Stimulated activated CD4-positive, alpha-beta T cell treated with anti-CD3 and anti-CD28 coated beads, Interleukin-4, amount 100 ng/mL, for 1 hour (primary cell): Measurements from ENCODE around the gene PADI4.

Experiments used
- DNase-seq: peaks from one replicate; pipeline ENCODE4 v3.0.0-alpha.2; 2020

The PADI4 gene

GRCh38 chr1:17282836-17283235 lies 25.2 kb upstream of the PADI4 start:
- DNase-seq = no peak

DNA sequence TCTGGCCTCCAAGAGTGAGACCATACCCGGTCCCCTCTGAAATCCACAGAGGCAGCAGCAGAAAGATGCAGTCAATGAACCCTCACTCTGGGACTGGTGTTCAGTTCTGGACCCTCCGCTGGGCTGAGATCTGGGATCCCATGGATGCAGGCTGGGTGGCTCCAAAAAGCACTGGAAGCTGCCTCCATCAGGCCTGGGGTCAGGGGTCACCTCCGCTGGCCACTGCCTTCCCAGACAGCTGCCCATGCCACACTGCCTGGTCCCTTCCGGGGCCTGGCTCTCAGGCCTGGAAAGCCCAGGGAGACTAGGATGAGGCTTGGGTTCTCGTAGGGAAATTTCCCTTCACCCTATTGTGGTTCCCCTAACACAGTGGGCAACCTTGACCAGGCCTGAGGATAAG lies 21.4 kb upstream of the PADI4 start:
- DNase-seq = no peak

DNA sequence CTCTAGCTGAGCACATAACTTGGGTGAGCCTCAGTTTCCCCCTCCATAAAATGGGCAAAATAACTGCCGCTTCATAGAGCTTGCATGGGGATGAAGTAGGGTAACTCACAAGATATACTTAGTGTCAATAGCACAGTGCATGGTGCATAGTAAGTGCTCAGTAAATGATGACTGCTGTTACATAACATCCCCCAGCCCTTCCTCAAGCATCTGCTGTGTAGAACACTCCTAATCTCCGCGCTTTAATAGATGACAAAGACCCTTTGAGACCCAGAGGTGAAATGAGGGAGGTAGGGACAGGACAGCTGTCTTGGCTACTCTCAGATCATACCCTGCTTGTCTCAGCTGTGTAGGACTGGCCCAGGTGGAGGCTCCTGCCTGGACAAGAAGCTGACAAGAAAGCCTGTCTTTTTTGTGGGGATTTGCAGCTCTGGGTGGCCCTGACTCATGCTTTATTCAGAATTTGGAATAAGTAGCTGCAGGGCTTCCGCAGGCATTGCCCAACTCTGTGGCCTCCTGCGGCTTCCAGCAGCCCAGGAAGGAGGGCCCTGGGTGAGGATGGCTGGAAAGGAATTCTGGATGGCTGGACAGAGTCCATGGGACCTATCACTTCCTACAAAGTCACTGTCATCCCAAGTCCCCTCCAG lies 20.7 kb upstream of the PADI4 start:
- no peak for DNase-seq

- DNase-seq = no peak
These were observed 18.3 kb upstream of the PADI4 start for GRCh38 chr1:17289721-17290120.

GRCh38 chr1:17290553-17290952 lies 17.4 kb upstream of the PADI4 start:
- DNase-seq = no peak

GRCh38 chr1:17292299-17293160 lies 15.5 kb upstream of the PADI4 start:
- no peak for DNase-seq

DNA sequence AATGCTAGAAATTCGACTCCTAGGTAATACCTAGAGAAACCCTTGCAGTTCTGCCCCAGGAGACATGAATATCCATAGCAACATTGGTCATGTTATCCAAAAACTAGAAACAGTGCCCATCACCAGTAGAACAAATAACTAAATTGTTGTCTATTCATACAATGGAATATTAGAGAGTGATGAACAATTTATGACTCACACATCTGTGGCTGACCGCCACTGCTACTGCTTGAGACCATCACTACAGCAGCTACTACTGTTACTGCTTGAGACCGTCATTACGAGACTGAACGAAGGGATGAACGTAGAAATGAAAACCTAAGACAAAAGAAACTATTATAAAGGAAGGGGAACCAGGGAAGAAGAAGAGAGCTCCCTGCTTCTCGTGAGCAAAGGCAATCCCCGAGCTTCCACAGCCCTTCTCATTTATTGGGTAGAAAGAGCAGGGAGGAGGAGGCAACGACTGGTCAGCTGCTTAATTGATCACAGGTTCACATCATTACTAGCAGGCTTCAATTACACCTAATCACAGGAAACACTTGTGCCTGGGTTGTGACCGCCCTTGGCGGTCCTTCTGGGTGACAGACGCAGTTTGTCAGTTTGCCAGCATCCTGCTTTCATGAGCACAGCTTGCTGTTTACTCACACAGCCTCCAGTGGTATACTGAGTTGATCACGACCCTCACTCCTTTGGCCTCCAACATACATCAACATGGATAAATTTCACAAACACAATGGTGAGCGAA lies 14.1 kb upstream of the PADI4 start:
- DNase-seq = no peak

DNA sequence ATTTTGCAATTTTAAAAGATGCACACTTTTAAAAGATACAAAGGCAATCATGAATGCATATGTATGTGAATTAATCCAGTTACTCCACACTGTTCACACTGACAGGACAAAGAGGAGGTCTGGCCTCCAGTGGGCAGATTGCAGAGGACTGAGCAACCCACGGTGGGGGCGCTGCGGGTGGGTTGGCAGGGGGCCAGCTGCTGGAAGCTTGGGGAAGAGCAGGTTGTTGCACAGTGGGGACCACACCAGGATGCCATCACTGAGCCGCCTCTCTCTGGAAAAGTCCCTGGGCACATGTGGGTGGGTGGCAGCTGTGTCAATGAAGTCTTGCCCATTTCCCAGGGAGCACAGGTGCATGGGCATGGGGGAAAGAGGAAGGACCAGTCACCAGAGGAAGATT lies 12.7 kb upstream of the PADI4 start:
- no peak for DNase-seq

- DNase-seq = no peak
These were observed 11.9 kb upstream of the PADI4 start for GRCh38 chr1:17296086-17296485.

- no peak for DNase-seq
These were observed 10.0 kb upstream of the PADI4 start for GRCh38 chr1:17297991-17298390.

DNA sequence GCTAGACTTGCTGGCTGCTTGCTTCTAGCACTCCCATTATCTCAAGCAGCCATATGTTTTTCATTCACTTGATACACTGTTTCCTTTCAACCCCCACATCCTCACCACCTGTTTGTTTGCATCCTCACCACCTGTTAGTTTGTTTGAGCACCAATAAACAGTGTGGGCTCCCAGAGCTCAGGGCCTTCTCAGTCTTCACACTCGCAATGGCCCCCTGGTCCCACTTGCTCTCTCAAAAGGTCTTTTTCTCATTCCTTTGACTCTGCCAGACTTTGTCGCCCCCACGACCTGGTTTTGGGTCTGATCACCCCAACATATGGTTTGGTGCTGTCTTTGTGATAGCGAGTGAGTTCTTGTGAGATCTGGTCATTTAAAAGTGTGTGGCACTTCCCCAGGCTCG lies 6.2 kb upstream of the PADI4 start:
- DNase-seq = no peak

- no peak for DNase-seq
These were observed 3.7 kb upstream of the PADI4 start for GRCh38 chr1:17304151-17304825.

- no peak for DNase-seq
These were observed 3.2 kb upstream of the PADI4 start for GRCh38 chr1:17304826-17305175.

GRCh38 chr1:17305576-17306095 lies 2.4 kb upstream of the PADI4 start:
- DNase-seq = no peak

GRCh38 chr1:17306407-17306806 lies 1.6 kb upstream of the PADI4 start:
- DNase-seq = no peak

DNA sequence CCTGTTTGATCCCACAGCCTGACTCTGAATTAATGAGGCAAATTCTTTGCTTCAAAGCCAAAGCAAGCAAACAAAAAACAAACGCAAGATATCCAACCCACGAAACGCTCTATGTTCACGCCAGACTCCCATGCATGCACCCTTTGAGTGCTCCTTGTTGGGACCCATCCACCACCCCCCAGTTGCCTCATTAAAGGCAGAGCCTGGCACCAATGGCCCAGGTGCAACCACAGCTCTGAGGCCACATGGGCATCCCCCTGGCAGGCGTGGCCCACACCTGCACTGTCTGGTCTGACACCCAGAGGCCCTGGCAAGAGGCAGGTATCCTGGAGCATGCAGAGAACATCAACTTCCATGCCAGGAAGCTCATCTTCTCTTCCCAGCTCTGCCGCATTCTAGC lies 1.1 kb upstream of the PADI4 start:
- DNase-seq = no peak

- no peak for DNase-seq
These were observed 668 bp upstream of the PADI4 start for GRCh38 chr1:17307329-17307728.

GRCh38 chr1:17308593-17308992 lies 596 bp downstream of the PADI4 start:
- DNase-seq = no peak

- DNase-seq = no peak
These were observed 1.6 kb downstream of the PADI4 start for GRCh38 chr1:17309426-17310067.

GRCh38 chr1:17310068-17310640 lies 2.2 kb downstream of the PADI4 start:
- DNase-seq = no peak

- DNase-seq = no peak
These were observed 5.7 kb downstream of the PADI4 start for GRCh38 chr1:17313530-17314309.
